GM19193 (cell line): Measurements from ENCODE around the gene UTP11.

Source experiments
- POLR2A ChIP-seq: IDR thresholded peaks from 4 replicates; pipeline ENCODE4 v1.6.1; 2011; ENCODE audit not compliant: insufficient read depth, insufficient read length; ENCODE audit errors: extremely low read depth

The UTP11 gene

GRCh38 chr1:38000529-38001455 is 11.7 kb upstream of the UTP11 start:
- TF ChIP-seq POLR2A: no peak

GRCh38 chr1:38003261-38004250 is 9.0 kb upstream of the UTP11 start:
- no peak for TF ChIP-seq POLR2A

- peak; percentile 21 for TF ChIP-seq POLR2A
Measured at GRCh38 chr1:38004284-38005108, 8.0 kb upstream of the UTP11 start.

GRCh38 chr1:38005195-38006007 is 7.1 kb upstream of the UTP11 start, which contains the start of gene FHL3:
FHL3 (minus strand) TSS chr1:38005514; CDS start chr1:37999412, 6,102 bp downstream.
- TF ChIP-seq POLR2A: peak; percentile 67

- no peak for TF ChIP-seq POLR2A
Measured at GRCh38 chr1:38006008-38006828, 6.3 kb upstream of the UTP11 start.

- no peak for TF ChIP-seq POLR2A
Measured at GRCh38 chr1:38009088-38009840, 3.3 kb upstream of the UTP11 start.

GRCh38 chr1:38009841-38010180 is 2.7 kb upstream of the UTP11 start:
- no peak for TF ChIP-seq POLR2A

GRCh38 chr1:38013227-38013622 is 691 bp downstream of the UTP11 start:
- no peak for TF ChIP-seq POLR2A

- no peak for TF ChIP-seq POLR2A
Measured at GRCh38 chr1:38014171-38014570, 1.6 kb downstream of the UTP11 start.

GRCh38 chr1:38014724-38015424 is 2.3 kb downstream of the UTP11 start:
- TF ChIP-seq POLR2A: no peak

- TF ChIP-seq POLR2A: no peak
Measured at GRCh38 chr1:38015978-38016725, 3.6 kb downstream of the UTP11 start.
